Activated naive CD4-positive, alpha-beta T cell treated with anti-CD3 and anti-CD28 coated beads, Interleukin-2, amount 50 U/mL, for 24 hours (primary cell): ENCODE results near the gene JUND.

ENCODE experiments used
- H3K27ac Mint-ChIP-seq: one replicate; pipeline ENCODE4 v1.8.0; 2021; ENCODE audit warnings: mild to moderate bottlenecking, mixed read lengths
- H3K27me3 Mint-ChIP-seq: one replicate; pipeline ENCODE4 v1.8.0; 2021; ENCODE audit warnings: mixed read lengths
- H3K36me3 Mint-ChIP-seq: one replicate; pipeline ENCODE4 v1.8.0; 2021; ENCODE audit warnings: mixed read lengths
- H3K4me1 Mint-ChIP-seq: one replicate; pipeline ENCODE4 v1.8.0; 2021; ENCODE audit warnings: mixed read lengths
- H3K4me3 Mint-ChIP-seq: one replicate; pipeline ENCODE4 v1.8.0; 2021; ENCODE audit warnings: mild to moderate bottlenecking, mixed read lengths
- H3K9me3 Mint-ChIP-seq: one replicate; pipeline ENCODE4 v1.8.0; 2021; ENCODE audit warnings: mixed read lengths

JUND gene

GRCh38 chr19:18311502-18312091, 30.2 kb upstream of the JUND start:
- peaks cover 3% of the 10 kb centered on the region for H3K36me3 Mint-ChIP-seq
- no peak overlapping the region for H3K27ac Mint-ChIP-seq
- peaks cover 18% of the 10 kb centered on the region for H3K4me1 Mint-ChIP-seq
- no peaks in the 10 kb centered on the region for H3K9me3 Mint-ChIP-seq
- no peak overlapping the region for H3K4me3 Mint-ChIP-seq
- no peaks in the 10 kb centered on the region for H3K27me3 Mint-ChIP-seq

- Mint-ChIP-seq H3K36me3 (peaks cover 3% of the 10 kb centered on the region), H3K27ac (no peak overlapping the region), H3K4me1 (peaks cover 19% of the 10 kb centered on the region), H3K9me3 (no peaks in the 10 kb centered on the region), H3K27me3 (no peaks in the 10 kb centered on the region), H3K4me3 (no peak overlapping the region)
These were observed 29.5 kb upstream of the JUND start for GRCh38 chr19:18310966-18311365.

GRCh38 chr19:18310118-18310909, 28.9 kb upstream of the JUND start:
- H3K36me3 Mint-ChIP-seq: peaks cover 3% of the 10 kb centered on the region
- no peak overlapping the region for H3K27ac Mint-ChIP-seq
- peaks cover 17% of the 10 kb centered on the region for H3K4me1 Mint-ChIP-seq
- H3K9me3 Mint-ChIP-seq: no peaks in the 10 kb centered on the region
- H3K27me3 Mint-ChIP-seq: no peaks in the 10 kb centered on the region
- no peak overlapping the region for H3K4me3 Mint-ChIP-seq

- Mint-ChIP-seq H3K4me1 (peaks cover 24% of the 10 kb centered on the region), H3K36me3 (peaks cover 3% of the 10 kb centered on the region), H3K9me3 (no peaks in the 10 kb centered on the region), H3K27me3 (no peaks in the 10 kb centered on the region), H3K4me3 (no peak overlapping the region), H3K27ac (no peak overlapping the region)
These were observed 28.2 kb upstream of the JUND start for GRCh38 chr19:18309525-18310064.

- Mint-ChIP-seq H3K9me3 (no peaks in the 10 kb centered on the region), H3K4me3 (no peak overlapping the region), H3K27me3 (no peaks in the 10 kb centered on the region), H3K36me3 (peaks cover 3% of the 10 kb centered on the region), H3K27ac (no peak overlapping the region), H3K4me1 (peaks cover 30% of the 10 kb centered on the region)
These were observed 27.5 kb upstream of the JUND start for GRCh38 chr19:18308948-18309325.

GRCh38 chr19:18308051-18308947, 26.9 kb upstream of the JUND start:
- H3K4me3 Mint-ChIP-seq: no peak overlapping the region
- H3K27ac Mint-ChIP-seq: no peak overlapping the region
- no peaks in the 10 kb centered on the region for H3K27me3 Mint-ChIP-seq
- no peaks in the 10 kb centered on the region for H3K9me3 Mint-ChIP-seq
- peaks cover 37% of the 10 kb centered on the region for H3K4me1 Mint-ChIP-seq
- peaks cover 3% of the 10 kb centered on the region for H3K36me3 Mint-ChIP-seq

GRCh38 chr19:18307271-18307681, 25.9 kb upstream of the JUND start:
- Mint-ChIP-seq H3K9me3 (no peaks in the 10 kb centered on the region), H3K36me3 (peaks cover 3% of the 10 kb centered on the region), H3K4me3 (peak overlapping the region; percentile 45), H3K27ac (no peak overlapping the region), H3K27me3 (no peaks in the 10 kb centered on the region), H3K4me1 (peaks cover 38% of the 10 kb centered on the region)

GRCh38 chr19:18306888-18307260, 25.5 kb upstream of the JUND start:
- H3K4me3 Mint-ChIP-seq: peak overlapping the region; percentile 47
- no peaks in the 10 kb centered on the region for H3K9me3 Mint-ChIP-seq
- peak overlapping the region; percentile 26 for H3K27ac Mint-ChIP-seq
- H3K4me1 Mint-ChIP-seq: peaks cover 41% of the 10 kb centered on the region
- H3K36me3 Mint-ChIP-seq: peaks cover 3% of the 10 kb centered on the region
- no peaks in the 10 kb centered on the region for H3K27me3 Mint-ChIP-seq

- Mint-ChIP-seq H3K4me3 (peak overlapping the region; percentile 47), H3K4me1 (peaks cover 44% of the 10 kb centered on the region), H3K27me3 (no peaks in the 10 kb centered on the region), H3K36me3 (peaks cover 3% of the 10 kb centered on the region), H3K27ac (peak overlapping the region; percentile 26), H3K9me3 (no peaks in the 10 kb centered on the region)
These were observed 24.9 kb upstream of the JUND start for GRCh38 chr19:18306209-18306887.

- no peaks in the 10 kb centered on the region for H3K9me3 Mint-ChIP-seq
- H3K36me3 Mint-ChIP-seq: peaks cover 3% of the 10 kb centered on the region
These were observed 23.3 kb upstream of the JUND start for GRCh38 chr19:18304458-18305310.

GRCh38 chr19:18304208-18304457, 22.7 kb upstream of the JUND start:
- Mint-ChIP-seq H3K4me3 (peak overlapping the region; percentile 97), H3K27ac (peak overlapping the region; percentile 99), H3K36me3 (peaks cover 3% of the 10 kb centered on the region), H3K27me3 (no peaks in the 10 kb centered on the region), H3K9me3 (no peaks in the 10 kb centered on the region), H3K4me1 (peaks cover 45% of the 10 kb centered on the region)

More at GRCh38 chr19:18304458-18305310, 23.3 kb upstream of the JUND start:
- Mint-ChIP-seq H3K27ac (peak overlapping the region; percentile 99), H3K27me3 (no peaks in the 10 kb centered on the region), H3K4me1 (peaks cover 44% of the 10 kb centered on the region), H3K4me3 (peak overlapping the region; percentile 97)

GRCh38 chr19:18301718-18302111, 20.3 kb upstream of the JUND start:
- H3K27ac Mint-ChIP-seq: peak overlapping the region; percentile 76
- peak overlapping the region; percentile 51 for H3K4me3 Mint-ChIP-seq
- H3K9me3 Mint-ChIP-seq: no peaks in the 10 kb centered on the region
- H3K27me3 Mint-ChIP-seq: no peaks in the 10 kb centered on the region
- H3K36me3 Mint-ChIP-seq: peaks cover under 1% of the 10 kb centered on the region
- peaks cover 44% of the 10 kb centered on the region for H3K4me1 Mint-ChIP-seq

- Mint-ChIP-seq H3K4me1 (peaks cover 46% of the 10 kb centered on the region), H3K27ac (peak overlapping the region; percentile 76), H3K27me3 (no peaks in the 10 kb centered on the region), H3K4me3 (no peak overlapping the region), H3K36me3 (no peaks in the 10 kb centered on the region), H3K9me3 (no peaks in the 10 kb centered on the region)
These were observed 19.7 kb upstream of the JUND start for GRCh38 chr19:18300930-18301717.

- Mint-ChIP-seq H3K9me3 (no peaks in the 10 kb centered on the region), H3K4me1 (peaks cover 47% of the 10 kb centered on the region), H3K27me3 (no peaks in the 10 kb centered on the region), H3K4me3 (no peak overlapping the region), H3K27ac (no peak overlapping the region), H3K36me3 (no peaks in the 10 kb centered on the region)
These were observed 18.2 kb upstream of the JUND start for GRCh38 chr19:18299654-18300053.
